IMR-90 (cell line): ENCODE results near the gene KCNK4. TPM values are rescaled to one million over a fixed set of nuclear protein-coding genes. Genes with fewer than 3 reads are reported as not detected.

Source experiments
- ATAC-seq: fragments of 200-7000 bp; cut with Tn5 transposase; 2 replicates; pipeline ENCODE4 v1.9.1; 2020; ENCODE audit warnings: low read depth, mild to moderate bottlenecking, moderate library complexity
- BruUV-seq: library from RNA; stranded (reverse); fragments of 400-500 nt; replicated peaks from 2 replicates; lab custom pipeline; 2021; lab: Mats Ljungman, UMichigan
- CTCF ChIA-PET: fragments of 300-600 bp; formaldehyde crosslinking; extraction: SDS; loops from one replicate; lab custom pipeline; 2021; ENCODE audit warnings: antibody characterized with exemption; lab: Yijun Ruan, JAX
- POLR2A ChIA-PET: fragments of 300-600 bp; sonication (Branson Sonifier 250); formaldehyde crosslinking; loops from one replicate; lab custom pipeline; 2022; ENCODE audit warnings: antibody characterized with exemption; ENCODE audit not compliant: unreplicated experiment; lab: Charles Lee
- DNase-seq: peaks from one replicate; pipeline ENCODE4 v3.0.0; 2013
- H2AFZ ChIP-seq: replicated peaks from 2 replicates; pipeline ENCODE3; 2013; ENCODE audit warnings: low read length, mild to moderate bottlenecking; ENCODE audit not compliant: poor library complexity
- H2AK5ac ChIP-seq: 2 replicates; pipeline ENCODE4 v1.6.1; 2013; ENCODE audit warnings: low read depth, low read length, inconsistent platforms
- H2AK9ac ChIP-seq: replicated peaks from 2 replicates; pipeline ENCODE3; 2013; ENCODE audit warnings: mild to moderate bottlenecking, low read depth, low read length, moderate library complexity; ENCODE audit not compliant: poor library complexity
- H2BK120ac ChIP-seq: 2 replicates; pipeline ENCODE4 v1.6.1; 2013; ENCODE audit warnings: low read depth, low read length, inconsistent platforms
- H2BK15ac ChIP-seq: 3 replicates; pipeline ENCODE4 v1.6.1; 2013; ENCODE audit warnings: low read depth, low read length, inconsistent platforms
- H2BK20ac ChIP-seq: 2 replicates; pipeline ENCODE4 v1.6.1; 2013; ENCODE audit warnings: low read depth, mild to moderate bottlenecking, inconsistent platforms, low read length, moderate library complexity
- H2BK5ac ChIP-seq: 2 replicates; pipeline ENCODE4 v1.6.1; 2013; ENCODE audit warnings: mild to moderate bottlenecking, low read depth, low read length, inconsistent platforms; ENCODE audit not compliant: poor library complexity, severe bottlenecking
- H3K14ac ChIP-seq: replicated peaks from 2 replicates; pipeline ENCODE4 v1.6.1; 2013; ENCODE audit warnings: low read depth, low read length, inconsistent platforms
- H3K18ac ChIP-seq: 2 replicates; pipeline ENCODE4 v1.6.1; 2013; ENCODE audit warnings: low read depth, low read length, control low read depth
- H3K23ac ChIP-seq: 2 replicates; pipeline ENCODE4 v1.6.1; 2013; ENCODE audit warnings: low read depth, low read length, inconsistent platforms
- H3K27ac ChIP-seq: 2 replicates; pipeline ENCODE4 v1.5.1; 2013; ENCODE audit warnings: mild to moderate bottlenecking, control low read depth, low read length; ENCODE audit not compliant: insufficient read depth
- H3K27me3 ChIP-seq: 2 replicates; pipeline ENCODE4 v1.6.1; 2013; ENCODE audit warnings: low read length; ENCODE audit not compliant: control insufficient read depth, insufficient read depth
- H3K36me3 ChIP-seq: 2 replicates; pipeline ENCODE4 v1.6.1; 2013; ENCODE audit warnings: low read length, mixed read lengths; ENCODE audit not compliant: control insufficient read depth, insufficient read depth
- H3K4ac ChIP-seq: 2 replicates; pipeline ENCODE4 v1.6.1; 2013; ENCODE audit warnings: low read depth, low read length, inconsistent platforms
- H3K4me1 ChIP-seq: 2 replicates; pipeline ENCODE4 v1.6.1; 2013; ENCODE audit warnings: low read length, mixed read lengths; ENCODE audit not compliant: control insufficient read depth, insufficient read depth
- H3K4me2 ChIP-seq: 2 replicates; pipeline ENCODE4 v1.6.1; 2013; ENCODE audit warnings: low read depth, mild to moderate bottlenecking, control low read depth, low read length, moderate library complexity
- H3K4me3 ChIP-seq: 2 replicates; pipeline ENCODE4 v1.5.1; 2013; ENCODE audit warnings: low read depth, mild to moderate bottlenecking, control low read depth, low read length, moderate library complexity; ENCODE audit not compliant: insufficient read depth
- H3K56ac ChIP-seq: 2 replicates; pipeline ENCODE4 v1.6.1; 2013; ENCODE audit warnings: low read length, inconsistent platforms; ENCODE audit not compliant: insufficient read depth; ENCODE audit errors: extremely low read depth
- H3K79me1 ChIP-seq, 2 experiments: 2 replicates each; pipeline ENCODE4 v1.6.1; 2013; ENCODE audit warnings: low read length in 2 of 2, inconsistent platforms in 1 of 2, low read depth in 1 of 2
- H3K9ac ChIP-seq: 2 replicates; pipeline ENCODE4 v1.6.1; 2013; ENCODE audit warnings: low read depth, low read length, control low read depth
- H3K9me1 ChIP-seq: 2 replicates; pipeline ENCODE4 v1.6.1; 2013; ENCODE audit warnings: low read length, inconsistent platforms; ENCODE audit not compliant: insufficient read depth
- H3K9me3 ChIP-seq: 2 replicates; pipeline ENCODE4 v1.6.1; 2013; ENCODE audit warnings: low read length; ENCODE audit not compliant: control insufficient read depth, insufficient read depth
- H4K20me1 ChIP-seq: 2 replicates; pipeline ENCODE4 v1.6.1; 2013; ENCODE audit warnings: low read length, inconsistent platforms; ENCODE audit not compliant: insufficient read depth
- H4K5ac ChIP-seq: 2 replicates; pipeline ENCODE4 v1.6.1; 2013; ENCODE audit warnings: mild to moderate bottlenecking, low read depth, low read length, control low read depth
- H4K8ac ChIP-seq, 2 experiments: 2 replicates each; pipeline ENCODE4 v1.6.1; 2013; ENCODE audit warnings: low read depth in 2 of 2, low read length in 2 of 2, control low read depth in 1 of 2, inconsistent platforms in 1 of 2
- H4K91ac ChIP-seq: 2 replicates; pipeline ENCODE4 v1.6.1; 2013; ENCODE audit warnings: low read depth, low read length, inconsistent platforms; ENCODE audit not compliant: insufficient read depth
- BHLHE40 ChIP-seq: fragments of 150-350 bp; IDR thresholded peaks from 2 replicates; pipeline ENCODE4 v1.6.1; 2016; ENCODE audit warnings: mild to moderate bottlenecking, low read depth, low read length
- CEBPB ChIP-seq: IDR thresholded peaks from 2 replicates; pipeline ENCODE4 v1.6.1; 2012; ENCODE audit warnings: low read depth, low read length, improper control_type of control experiment
- FOS ChIP-seq: fragments of 150-350 bp; IDR thresholded peaks from 2 replicates; pipeline ENCODE4 v1.6.1; 2016; ENCODE audit warnings: low read depth, low read length
- MAFK ChIP-seq: IDR thresholded peaks from 2 replicates; pipeline ENCODE4 v1.6.1; 2012; ENCODE audit warnings: low read depth, low read length, improper control_type of control experiment
- MXI1 ChIP-seq: IDR thresholded peaks from 2 replicates; pipeline ENCODE4 v1.6.1; 2012; ENCODE audit warnings: low read depth, mild to moderate bottlenecking, low read length, moderate library complexity, borderline replicate concordance
- NFE2L2 ChIP-seq: fragments of 150-350 bp; IDR thresholded peaks from 2 replicates; pipeline ENCODE4 v1.6.1; 2016; ENCODE audit warnings: low read depth, mild to moderate bottlenecking, low read length
- POLR2A ChIP-seq: IDR thresholded peaks from 2 replicates; pipeline ENCODE4 v1.6.1; 2012; ENCODE audit warnings: mild to moderate bottlenecking, low read depth, low read length
- RAD21 ChIP-seq: IDR thresholded peaks from 2 replicates; pipeline ENCODE4 v1.6.1; 2012; ENCODE audit warnings: low read length, improper control_type of control experiment
- RFX5 ChIP-seq: IDR thresholded peaks from 2 replicates; pipeline ENCODE4 v1.8.0; 2012; ENCODE audit warnings: low read depth, mild to moderate bottlenecking, low read length, moderate library complexity
- SMC3 ChIP-seq: fragments of 150-350 bp; IDR thresholded peaks from 2 replicates; pipeline ENCODE4 v1.6.1; 2016; ENCODE audit warnings: low read depth, mild to moderate bottlenecking, antibody characterized with exemption, low read length, moderate library complexity
- WGBS, 2 experiments: methylation state at CpG; one replicate each; pipeline versions ENCODE4 v1.1.5 to v1.1.7; 2013; ENCODE audit warnings: missing lambda C conversion rate in 2 of 2; ENCODE audit not compliant: insufficient read length in 1 of 2; ENCODE audit errors: extremely low coverage in 2 of 2; 5-methylcytosine and 5-hydroxymethylcytosine counted together
- dilution Hi-C: fragments of 300-500 bp; cut with HindIII; formaldehyde crosslinking; loops from one replicate; pipeline ENCODE4 v1.14.3; 2018; ENCODE audit warnings: low sequenced_read_pairs; ENCODE audit not compliant: unreplicated experiment
- in situ Hi-C: fragments of 300-500 bp; cut with MboI; formaldehyde crosslinking; loops from 3 replicates; pipeline ENCODE4 v1.14.3; 2019; ENCODE audit warnings: low sequenced_read_pairs, inconsistent platforms, mixed read lengths
- intact Hi-C: fragments of 100-400 bp; cut with micrococcal nuclease; formaldehyde crosslinking; loops from 2 replicates; pipeline ENCODE4 v1.10.0; 2022
- polyA plus RNA-seq, 3 experiments: library from polyadenylated mRNA; depleted of rRNA; stranded (reverse); fragments of >200 nt; gene quantifications; 2 replicates each; pipeline ENCODE4 v1.2.3, GENCODE V29; 2012; ENCODE audit warnings: low replicate concordance in 1 of 3
- total RNA-seq: library from RNA; depleted of rRNA; stranded (reverse); fragments of >200 nt; gene quantifications from 2 replicates; pipeline ENCODE4 v1.2.3, GENCODE V29; 2012
- TF ChIP-seq, protein P1 (sequence below): conservative IDR thresholded peaks from 2 replicates; pipeline ENCODE4 v1.5.1; 2012; ENCODE audit warnings: mild to moderate bottlenecking, low read depth, low read length, improper control_type of control experiment
- TF ChIP-seq, protein P2 (sequence below): fragments of 150-350 bp; IDR thresholded peaks from 2 replicates; pipeline ENCODE4 v1.6.1; 2017; ENCODE audit warnings: mild to moderate bottlenecking, antibody characterized with exemption, low read length, low read depth

Gene KCNK4
- total and polyA plus RNA-seq, 2 of the 4 experiments (the other 2 are of a cell fraction): not detected

DNA sequence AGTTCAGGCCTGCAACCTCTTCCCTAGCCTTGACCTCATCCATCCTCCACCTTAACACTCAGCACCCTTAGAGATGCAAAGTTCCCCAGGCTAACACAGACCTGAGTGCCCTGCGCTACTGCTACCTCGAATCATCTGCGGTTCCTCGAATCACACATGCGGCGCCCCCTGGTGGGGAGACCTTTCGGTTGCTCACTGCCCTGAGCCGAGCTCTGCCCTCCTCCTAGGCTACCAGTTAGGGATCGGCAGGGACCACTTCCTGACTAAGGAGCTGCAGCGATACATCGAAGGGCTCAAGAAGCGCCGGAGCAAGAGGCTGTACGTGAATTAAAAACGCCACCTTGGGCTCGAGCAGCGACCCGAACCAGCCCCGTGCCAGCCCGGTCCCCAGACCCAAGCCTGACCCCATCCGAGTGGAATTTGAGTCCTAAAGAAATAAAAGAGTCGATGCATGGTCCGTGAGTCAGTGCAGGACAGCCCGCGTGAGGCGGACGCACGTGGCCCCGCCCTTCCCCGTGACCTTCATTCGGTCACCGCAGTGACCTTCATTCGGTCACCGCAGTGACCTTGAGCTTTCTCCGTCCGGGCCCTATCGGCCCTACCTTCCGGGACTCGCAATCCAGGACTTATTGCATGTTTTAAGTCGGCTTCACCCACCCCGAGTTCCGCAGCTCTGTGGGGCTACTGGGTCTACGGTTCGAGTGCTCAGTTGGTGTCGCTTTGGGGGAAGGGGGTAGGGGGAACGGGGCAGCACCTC is 13.4 kb downstream of the KCNK4 start (continued):
- TF ChIP-seq SMC3 (peak; percentile 66), MAFK (no peak), FOS (no peak)

DNA sequence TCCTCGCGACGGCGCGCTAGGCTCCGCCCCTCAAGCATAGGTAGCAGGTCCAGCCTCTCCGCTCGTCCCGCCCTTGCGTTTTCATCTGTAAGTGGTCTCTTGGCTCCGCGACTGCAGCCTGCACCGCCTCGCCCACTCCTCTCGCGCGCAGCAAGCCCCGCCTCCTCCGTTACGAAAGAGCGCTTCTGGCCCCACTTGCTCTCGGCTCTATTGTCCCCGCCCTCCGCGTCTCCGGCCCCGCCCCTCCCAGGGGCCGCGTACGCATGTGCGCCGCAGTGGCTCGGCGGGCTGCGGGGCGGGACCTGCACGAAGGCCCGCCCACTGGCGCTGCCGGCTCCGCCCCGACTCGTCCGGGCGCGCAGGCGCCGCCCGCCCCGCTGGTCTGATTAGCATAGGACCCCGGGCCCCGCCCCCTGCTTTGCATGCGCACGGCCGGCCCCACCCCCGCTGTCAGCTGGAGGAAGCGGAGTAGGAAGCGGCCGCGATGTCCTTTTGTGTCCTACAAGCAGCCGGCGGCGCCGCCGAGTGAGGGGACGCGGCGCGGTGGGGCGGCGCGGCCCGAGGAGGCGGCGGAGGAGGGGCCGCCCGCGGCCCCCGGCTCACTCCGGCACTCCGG is 14.1 kb downstream of the KCNK4 start, which contains the start of gene ESRRA:
Gene ESRRA (plus strand): TSS at position 450 of the 616 bp plus-strand sequence. CDS start 1,656 bp downstream, outside the sequence.
- H3K4me1 ChIP-seq: peaks cover 12% of the 10 kb centered on the region
- CTCF ChIA-PET: interaction anchor here (0.6 to 1.8 kb wide), 6 partner anchors 17 to 101 kb away, joined by 3 to 13 read pairs (median 4); partner anchors contain the start of gene BAD
- H2AK5ac ChIP-seq: peak within 1 kb of the TSS; percentile 83
- H3K4me3 ChIP-seq: peak within 1 kb of the TSS; percentile 58
- no peaks in the 10 kb centered on the region for H3K36me3 ChIP-seq
- POLR2A ChIA-PET: interaction anchor here (1.6 kb wide), 1 partner anchor 12 kb away, joined by 4 read pairs; the partner anchor contains the start of genes PRDX5 and TRMT112
- peak within 1 kb of the TSS; percentile 86 for H3K27ac ChIP-seq
- peaks cover 11% of the 10 kb centered on the region for H4K20me1 ChIP-seq
- ATAC-seq (peak; percentile 88), DNase-seq (peak; percentile 96)
- H3K14ac ChIP-seq: peak within 1 kb of the TSS; percentile 88
- intact Hi-C loops: loop anchor here (1.0 to 10.0 kb wide), 2 partner anchors 35 to 300 kb away; no protein-coding TSS in a partner anchor
- H4K8ac ChIP-seq: peak within 1 kb of the TSS; percentile 15 to 60; a peak in 3 of 4 replicates
- H4K5ac ChIP-seq: peak within 1 kb of the TSS; percentile 1; the same call in 1 of the 2 replicates
- H3K27me3 ChIP-seq: peaks cover 7% of the 10 kb centered on the region
- no peak within 1 kb of the TSS for H2BK15ac ChIP-seq
- peak within 1 kb of the TSS; percentile 94 for H2AFZ ChIP-seq
- peak within 1 kb of the TSS; percentile 56 for H3K4ac ChIP-seq
- H3K9ac ChIP-seq: peak within 1 kb of the TSS; percentile 80
- no peak within 1 kb of the TSS for H2BK20ac ChIP-seq
- WGBS, 2 experiments: 0% methylated on average over 50 of the region's 81 CpGs; no CpG with 5 or more reads in 1 of the 2 experiments
- H2BK120ac ChIP-seq: peak within 1 kb of the TSS; percentile 17; the same call in 1 of the 2 replicates
- BruUV-seq: no TSS peak
- dilution Hi-C loops: no loop called here
- H3K56ac ChIP-seq: peak within 1 kb of the TSS; percentile 32
- peak within 1 kb of the TSS; percentile 53; the same call in 1 of the 2 replicates for H4K91ac ChIP-seq
- in situ Hi-C loops: no loop called here
- peak within 1 kb of the TSS; percentile 80 for H3K23ac ChIP-seq
- H3K18ac ChIP-seq: no peak within 1 kb of the TSS
- H3K9me1 ChIP-seq: no peaks in the 10 kb centered on the region
- no peaks in the 10 kb centered on the region for H3K9me3 ChIP-seq
- H2AK9ac ChIP-seq: peak within 1 kb of the TSS; percentile 92
- H3K79me1 ChIP-seq: peaks cover 14 to 24% of the 10 kb centered on the region in 2 experiments; a peak in 3 of 4 replicates
- peak within 1 kb of the TSS; percentile 90 for H3K4me2 ChIP-seq
- H2BK5ac ChIP-seq: peak within 1 kb of the TSS; percentile 66
- TF ChIP-seq, protein P1, sequence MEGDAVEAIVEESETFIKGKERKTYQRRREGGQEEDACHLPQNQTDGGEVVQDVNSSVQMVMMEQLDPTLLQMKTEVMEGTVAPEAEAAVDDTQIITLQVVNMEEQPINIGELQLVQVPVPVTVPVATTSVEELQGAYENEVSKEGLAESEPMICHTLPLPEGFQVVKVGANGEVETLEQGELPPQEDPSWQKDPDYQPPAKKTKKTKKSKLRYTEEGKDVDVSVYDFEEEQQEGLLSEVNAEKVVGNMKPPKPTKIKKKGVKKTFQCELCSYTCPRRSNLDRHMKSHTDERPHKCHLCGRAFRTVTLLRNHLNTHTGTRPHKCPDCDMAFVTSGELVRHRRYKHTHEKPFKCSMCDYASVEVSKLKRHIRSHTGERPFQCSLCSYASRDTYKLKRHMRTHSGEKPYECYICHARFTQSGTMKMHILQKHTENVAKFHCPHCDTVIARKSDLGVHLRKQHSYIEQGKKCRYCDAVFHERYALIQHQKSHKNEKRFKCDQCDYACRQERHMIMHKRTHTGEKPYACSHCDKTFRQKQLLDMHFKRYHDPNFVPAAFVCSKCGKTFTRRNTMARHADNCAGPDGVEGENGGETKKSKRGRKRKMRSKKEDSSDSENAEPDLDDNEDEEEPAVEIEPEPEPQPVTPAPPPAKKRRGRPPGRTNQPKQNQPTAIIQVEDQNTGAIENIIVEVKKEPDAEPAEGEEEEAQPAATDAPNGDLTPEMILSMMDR: no peak
- no peak for TF ChIP-seq BHLHE40
- TF ChIP-seq RAD21: no peak
- TF ChIP-seq POLR2A: peak; percentile 43; the same call in 1 of the 2 replicates
- no peak for TF ChIP-seq SMC3
- TF ChIP-seq, protein P2, sequence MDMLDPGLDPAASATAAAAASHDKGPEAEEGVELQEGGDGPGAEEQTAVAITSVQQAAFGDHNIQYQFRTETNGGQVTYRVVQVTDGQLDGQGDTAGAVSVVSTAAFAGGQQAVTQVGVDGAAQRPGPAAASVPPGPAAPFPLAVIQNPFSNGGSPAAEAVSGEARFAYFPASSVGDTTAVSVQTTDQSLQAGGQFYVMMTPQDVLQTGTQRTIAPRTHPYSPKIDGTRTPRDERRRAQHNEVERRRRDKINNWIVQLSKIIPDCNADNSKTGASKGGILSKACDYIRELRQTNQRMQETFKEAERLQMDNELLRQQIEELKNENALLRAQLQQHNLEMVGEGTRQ: no peak
- peak; percentile 86 for TF ChIP-seq CEBPB
- no peak for TF ChIP-seq RFX5
- TF ChIP-seq NFE2L2: no peak
- peak; percentile 77 for TF ChIP-seq MXI1
